Lower lobe of right lung (tissue), 2 donors: ENCODE measurements around the gene SCFD1. TPM values are rescaled to one million over a fixed set of nuclear protein-coding genes. Genes with fewer than 3 reads are reported as not detected.
A peak's percentile ranks its signal among the peaks of the same experiment; 100 is the strongest.
"Not testable (repeated sequence)": the region's sequence is repeated elsewhere in the genome, so short reads cannot be mapped to it uniquely, and the experiment has no call there.

Source experiments
- ATAC-seq, 2 donors: fragments of 200-7000 bp; cut with Tn5 transposase; one replicate each; pipeline ENCODE4 v1.9.1; 2020 to 2022; ENCODE audit warnings: mild to moderate bottlenecking in 2 of 2, moderate library complexity in 2 of 2
- DNase-seq: peaks from one replicate; pipeline ENCODE4 v3.0.0-alpha.2; 2020
- H3K27ac ChIP-seq: fragments of 200-600 bp; one replicate; pipeline ENCODE4 v1.8.0; 2022
- H3K27me3 ChIP-seq: fragments of 200-600 bp; one replicate; pipeline ENCODE4 v1.8.0; 2022; ENCODE audit warnings: low read depth
- H3K36me3 ChIP-seq: fragments of 200-600 bp; one replicate; pipeline ENCODE4 v1.8.0; 2022; ENCODE audit warnings: mild to moderate bottlenecking
- H3K4me1 ChIP-seq: fragments of 200-600 bp; one replicate; pipeline ENCODE4 v1.8.0; 2022
- H3K4me3 ChIP-seq: fragments of 200-600 bp; one replicate; pipeline ENCODE4 v1.8.0; 2022; ENCODE audit warnings: mild to moderate bottlenecking
- H3K9me3 ChIP-seq: fragments of 200-600 bp; one replicate; pipeline ENCODE4 v1.8.0; 2022
- CTCF ChIP-seq: fragments of 200-600 bp; IDR thresholded peaks from one replicate; pipeline ENCODE4 v1.8.0; 2022; ENCODE audit warnings: antibody characterized with exemption, mild to moderate bottlenecking
- intact Hi-C: fragments of 100-400 bp; cut with DNase I; formaldehyde crosslinking; loops from one replicate; pipeline ENCODE4 v1.11.0; 2022
- long read RNA-seq: library from polyadenylated mRNA; unstranded; transcript quantifications from one replicate; pipeline ENCODE4 v2.0.0, GENCODE V29; 2021
- total RNA-seq: library from RNA; stranded (reverse); fragmentation: NEBNext Ultra II Directional; extraction: Animal tissue kit (Norgen Biotek cat#: 25700); gene quantifications from one replicate; pipeline ENCODE4 v1.2.1, GENCODE V29; 2021
- donor health status: DM: no; HTN: yes; CAD: no; lungs with severe emphysema.

The SCFD1 gene, protein sequence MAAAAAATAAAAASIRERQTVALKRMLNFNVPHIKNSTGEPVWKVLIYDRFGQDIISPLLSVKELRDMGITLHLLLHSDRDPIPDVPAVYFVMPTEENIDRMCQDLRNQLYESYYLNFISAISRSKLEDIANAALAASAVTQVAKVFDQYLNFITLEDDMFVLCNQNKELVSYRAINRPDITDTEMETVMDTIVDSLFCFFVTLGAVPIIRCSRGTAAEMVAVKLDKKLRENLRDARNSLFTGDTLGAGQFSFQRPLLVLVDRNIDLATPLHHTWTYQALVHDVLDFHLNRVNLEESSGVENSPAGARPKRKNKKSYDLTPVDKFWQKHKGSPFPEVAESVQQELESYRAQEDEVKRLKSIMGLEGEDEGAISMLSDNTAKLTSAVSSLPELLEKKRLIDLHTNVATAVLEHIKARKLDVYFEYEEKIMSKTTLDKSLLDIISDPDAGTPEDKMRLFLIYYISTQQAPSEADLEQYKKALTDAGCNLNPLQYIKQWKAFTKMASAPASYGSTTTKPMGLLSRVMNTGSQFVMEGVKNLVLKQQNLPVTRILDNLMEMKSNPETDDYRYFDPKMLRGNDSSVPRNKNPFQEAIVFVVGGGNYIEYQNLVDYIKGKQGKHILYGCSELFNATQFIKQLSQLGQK
- 73.8 TPM for total RNA-seq
- long read RNA-seq, transcript SCFD1-203 (25 exons, 2,359 nt) = major isoform, 21 of 47 reads
- long read RNA-seq, transcript SCFD1-207 (24 exons, 2,058 nt) = minor isoform, 5 of 47 reads
- long read RNA-seq, partial matches to known transcripts = 7 of 47 reads
- long read RNA-seq, other reads (novel, unspliced or antisense) = 13 of 47 reads

GRCh38 chr14:30621940-30622830 lies at the start of gene SCFD1:
TSS of gene SCFD1 (plus strand) at chr14:30622319. CDS start at chr14:30622339, 20 bp downstream.
- H3K9me3 ChIP-seq = no peaks in the 10 kb centered on the region
- peak within 1 kb of the TSS; percentile 92 for H3K27ac ChIP-seq
- peaks cover 44% of the 10 kb centered on the region for H3K4me1 ChIP-seq
- ATAC-seq = peak; percentile 99 to 100
- no peak for TF ChIP-seq CTCF
- no peaks in the 10 kb centered on the region for H3K27me3 ChIP-seq
- intact Hi-C loops = no loop called here
- no peaks in the 10 kb centered on the region for H3K36me3 ChIP-seq
- H3K4me3 ChIP-seq = peak within 1 kb of the TSS; percentile 89
- peak; percentile 97 for DNase-seq

DNA sequence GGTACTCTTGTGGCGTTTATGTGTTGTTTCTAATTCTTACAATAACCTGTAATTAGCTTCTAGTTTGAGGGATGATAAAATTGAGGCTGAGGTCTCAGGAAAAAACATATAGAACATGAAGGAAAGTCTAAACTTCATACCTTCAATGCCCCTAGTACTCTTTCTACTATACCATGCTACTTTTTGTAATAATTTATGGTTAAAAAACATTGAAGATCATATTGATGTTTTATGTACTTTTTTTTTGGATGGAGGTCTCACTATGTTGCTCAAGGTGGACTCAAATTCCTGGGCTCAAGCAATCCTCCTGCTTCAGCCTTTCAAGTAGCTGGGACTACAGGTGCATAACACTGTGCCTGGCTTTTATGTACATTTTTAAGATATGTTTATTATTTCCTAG lies 49.3 kb upstream of the SCFD1 start:
- DNase-seq (no peak), ATAC-seq (no peak)
- H3K27ac ChIP-seq = no peak overlapping the region
- intact Hi-C loops = no loop called here
- no peaks in the 10 kb centered on the region for H3K27me3 ChIP-seq
- no peaks in the 10 kb centered on the region for H3K36me3 ChIP-seq
- no peak for TF ChIP-seq CTCF
- no peak overlapping the region for H3K4me3 ChIP-seq
- no peaks in the 10 kb centered on the region for H3K9me3 ChIP-seq
- no peaks in the 10 kb centered on the region for H3K4me1 ChIP-seq

DNA sequence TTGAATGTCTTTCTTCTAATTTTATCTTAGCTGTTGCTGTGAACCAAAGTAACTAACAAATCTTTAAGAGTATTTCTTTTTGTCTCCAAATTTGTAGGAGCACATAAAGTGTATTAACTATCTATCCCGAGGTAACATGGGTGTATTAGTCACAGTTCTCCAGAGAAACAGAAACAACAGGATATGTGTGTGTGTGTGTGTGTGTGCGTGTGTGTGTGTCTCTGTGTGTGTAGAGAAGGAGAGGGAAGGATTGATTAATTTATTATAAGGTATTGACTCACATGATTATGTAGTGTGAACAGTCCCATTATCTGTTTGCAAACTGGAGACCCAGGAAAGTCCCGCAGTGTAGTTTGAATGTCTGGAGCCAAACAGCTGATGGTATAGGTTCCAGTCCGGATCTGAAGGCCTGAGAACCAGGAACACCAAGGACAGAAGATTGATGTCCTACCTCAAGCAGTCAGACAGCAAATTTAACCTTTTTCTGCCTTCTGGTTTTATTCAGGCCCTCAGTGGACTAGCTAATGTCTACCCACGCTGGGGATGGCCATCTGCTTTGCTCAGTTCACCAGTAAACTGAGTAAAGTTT lies 48.8 kb upstream of the SCFD1 start:
- H3K4me3 ChIP-seq = no peak overlapping the region
- no peak for ATAC-seq
- DNase-seq = no peak

DNA sequence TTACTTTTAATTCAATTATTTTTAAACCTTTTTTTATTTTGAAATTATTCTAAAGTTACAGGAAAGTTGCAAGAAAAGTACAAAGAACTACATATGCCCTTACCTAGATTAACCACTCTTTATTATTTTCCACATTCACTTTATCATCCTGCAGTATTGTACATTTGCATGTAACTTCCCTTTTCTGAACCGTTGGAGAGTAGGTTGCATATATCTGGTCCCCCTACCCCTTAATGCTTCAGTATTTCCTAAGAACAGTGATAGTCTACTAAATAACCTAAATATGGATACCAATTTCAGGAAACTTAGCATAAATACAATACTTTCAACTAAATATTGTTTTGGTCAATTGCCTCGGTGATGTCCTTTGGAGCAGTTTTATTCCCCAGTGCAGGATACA lies 48.2 kb upstream of the SCFD1 start:
- H3K9me3 ChIP-seq = no peaks in the 10 kb centered on the region
- no peak for TF ChIP-seq CTCF
- H3K4me1 ChIP-seq = no peaks in the 10 kb centered on the region
- intact Hi-C loops = no loop called here
- H3K27ac ChIP-seq = no peak overlapping the region
- ATAC-seq (no peak), DNase-seq (no peak)
- no peak overlapping the region for H3K4me3 ChIP-seq
- H3K27me3 ChIP-seq = no peaks in the 10 kb centered on the region
- no peaks in the 10 kb centered on the region for H3K36me3 ChIP-seq

More for the DNA sequence above, 48.8 kb upstream of the SCFD1 start:
- no peaks in the 10 kb centered on the region for H3K36me3 ChIP-seq
- no peak overlapping the region for H3K27ac ChIP-seq
- no peaks in the 10 kb centered on the region for H3K9me3 ChIP-seq
- no peaks in the 10 kb centered on the region for H3K4me1 ChIP-seq
- intact Hi-C loops = no loop called here
- no peak for TF ChIP-seq CTCF
- H3K27me3 ChIP-seq = no peaks in the 10 kb centered on the region

DNA sequence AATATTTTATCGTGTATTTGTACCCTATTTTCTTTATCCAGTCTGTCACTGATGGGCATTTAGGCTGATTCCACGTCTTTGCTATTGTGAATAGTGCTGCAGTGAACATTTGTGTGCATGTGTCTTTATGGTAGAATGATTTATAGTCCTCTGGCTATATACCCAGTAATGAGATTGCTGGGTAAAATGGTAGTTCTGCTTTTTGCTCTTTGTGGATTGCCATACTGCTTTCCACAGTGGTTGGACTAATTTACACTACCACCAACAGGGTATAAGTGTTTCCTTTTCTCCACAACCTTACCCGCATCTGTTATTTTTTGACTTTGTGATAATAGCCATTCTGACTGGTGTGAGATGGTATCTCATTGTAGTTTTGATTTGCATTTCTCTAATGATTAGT lies 47.3 kb upstream of the SCFD1 start:
- DNase-seq, H3K4me3 ChIP-seq, H3K36me3 ChIP-seq, H3K27me3 ChIP-seq, H3K4me1 ChIP-seq, H3K27ac ChIP-seq, intact Hi-C loops, ATAC-seq, H3K9me3 ChIP-seq: not testable (repeated sequence)

- intact Hi-C loops, H3K27me3 ChIP-seq, H3K36me3 ChIP-seq, ATAC-seq, DNase-seq, H3K4me3 ChIP-seq, H3K27ac ChIP-seq, H3K9me3 ChIP-seq, H3K4me1 ChIP-seq: not testable (repeated sequence)
Measured at GRCh38 chr14:30576333-30576732, 45.8 kb upstream of the SCFD1 start.
